Inflammatory macrophage (primary cell): ENCODE results near the gene TLCD1.

Source experiments
- DNase-seq, 2 donors: peaks; one replicate each; pipeline ENCODE4 v3.0.0-alpha.2; 2020 to 2022

Gene TLCD1

GRCh38 chr17:28685366-28685765 is 40.7 kb downstream of the TLCD1 start:
- DNase-seq, result no peak

- DNase-seq, result no peak
These were observed 41.1 kb downstream of the TLCD1 start for GRCh38 chr17:28684963-28685362.

- no peak for DNase-seq
These were observed 43.4 kb downstream of the TLCD1 start for GRCh38 chr17:28682655-28683054.

GRCh38 chr17:28675980-28676379 is 50.1 kb downstream of the TLCD1 start:
- DNase-seq, result no peak

GRCh38 chr17:28675490-28675889 is 50.5 kb downstream of the TLCD1 start:
- no peak for DNase-seq
